ENCODE measurements around the gene PATL1.
"Not testable (repeated sequence)": the region's sequence is repeated elsewhere in the genome, so short reads cannot be mapped to it uniquely, and the experiment has no call there.

Gene PATL1

GRCh38 chr11:59667812-59668187, 1.0 kb downstream of the PATL1 start:
- no peaks in the 10 kb centered on the region for H3K27me3 ChIP-seq (ENCODE audit: insufficient read depth, low read length)
- no peak overlapping the region for H2AFZ ChIP-seq (ENCODE audit: low read depth, low read length)
- peaks cover 38% of the 10 kb centered on the region for H3K36me3 ChIP-seq (ENCODE audit: insufficient read depth, low read length)
- H3K9me3 ChIP-seq (ENCODE audit: low read length): no peaks in the 10 kb centered on the region
- peak overlapping the region; percentile 98 for H3K4me3 ChIP-seq (ENCODE audit: low read length)
- H3K4me1 ChIP-seq (ENCODE audit: insufficient read depth, low read length): peaks cover 15% of the 10 kb centered on the region

GRCh38 chr11:59666969-59667368, 1.9 kb downstream of the PATL1 start:
- Histone ChIP-seq H3K4me3 (ENCODE audit: low read length) (no peak overlapping the region), H3K4me1 (ENCODE audit: insufficient read depth, low read length) (peaks cover 15% of the 10 kb centered on the region), H3K36me3 (ENCODE audit: insufficient read depth, low read length) (peaks cover 44% of the 10 kb centered on the region), H3K27me3 (ENCODE audit: insufficient read depth, low read length) (no peaks in the 10 kb centered on the region), H3K9me3 (ENCODE audit: low read length) (no peaks in the 10 kb centered on the region), H2AFZ (ENCODE audit: low read depth, low read length) (no peak overlapping the region)

- Histone ChIP-seq H3K4me1 (ENCODE audit: insufficient read depth, low read length) (no peaks in the 10 kb centered on the region), H3K9me3 (ENCODE audit: low read length) (no peaks in the 10 kb centered on the region), H3K36me3 (ENCODE audit: insufficient read depth, low read length) (peaks cover 80% of the 10 kb centered on the region), H3K4me3 (ENCODE audit: low read length) (no peak overlapping the region), H2AFZ (ENCODE audit: low read depth, low read length) (no peak overlapping the region), H3K27me3 (ENCODE audit: insufficient read depth, low read length) (no peaks in the 10 kb centered on the region)
Observed at GRCh38 chr11:59660621-59661020, 8.2 kb downstream of the PATL1 start.

- no peak overlapping the region for H3K4me3 ChIP-seq (ENCODE audit: low read length)
- H3K9me3 ChIP-seq (ENCODE audit: low read length): no peaks in the 10 kb centered on the region
- H3K36me3 ChIP-seq (ENCODE audit: insufficient read depth, low read length): peaks cover 82% of the 10 kb centered on the region
Observed at GRCh38 chr11:59659981-59660380, 8.9 kb downstream of the PATL1 start.

GRCh38 chr11:59658036-59658435, 10.8 kb downstream of the PATL1 start:
- H3K27me3 ChIP-seq (ENCODE audit: insufficient read depth, low read length): no peaks in the 10 kb centered on the region
- H3K36me3 ChIP-seq (ENCODE audit: insufficient read depth, low read length): peaks cover 84% of the 10 kb centered on the region
- H3K4me3 ChIP-seq (ENCODE audit: low read length): no peak overlapping the region
- no peaks in the 10 kb centered on the region for H3K9me3 ChIP-seq (ENCODE audit: low read length)
- H3K4me1 ChIP-seq (ENCODE audit: insufficient read depth, low read length): no peaks in the 10 kb centered on the region
- H2AFZ ChIP-seq (ENCODE audit: low read depth, low read length): no peak overlapping the region

More at GRCh38 chr11:59659981-59660380, 8.9 kb downstream of the PATL1 start:
- H3K27me3 ChIP-seq (ENCODE audit: insufficient read depth, low read length): no peaks in the 10 kb centered on the region
- no peaks in the 10 kb centered on the region for H3K4me1 ChIP-seq (ENCODE audit: insufficient read depth, low read length)
- no peak overlapping the region for H2AFZ ChIP-seq (ENCODE audit: low read depth, low read length)

- H2AFZ ChIP-seq (ENCODE audit: low read depth, low read length): no peak overlapping the region
- H3K4me3 ChIP-seq (ENCODE audit: low read length): no peak overlapping the region
- peaks cover 90% of the 10 kb centered on the region for H3K36me3 ChIP-seq (ENCODE audit: insufficient read depth, low read length)
- H3K4me1 ChIP-seq (ENCODE audit: insufficient read depth, low read length): no peaks in the 10 kb centered on the region
- no peaks in the 10 kb centered on the region for H3K9me3 ChIP-seq (ENCODE audit: low read length)
- H3K27me3 ChIP-seq (ENCODE audit: insufficient read depth, low read length): no peaks in the 10 kb centered on the region
Observed at GRCh38 chr11:59654893-59655292, 13.9 kb downstream of the PATL1 start.

GRCh38 chr11:59647245-59647980, 21.4 kb downstream of the PATL1 start:
- H2AFZ ChIP-seq (ENCODE audit: low read depth, low read length): no peak overlapping the region
- peaks cover 88% of the 10 kb centered on the region for H3K36me3 ChIP-seq (ENCODE audit: insufficient read depth, low read length)

GRCh38 chr11:59644528-59644927, 24.3 kb downstream of the PATL1 start:
- no peaks in the 10 kb centered on the region for H3K4me1 ChIP-seq (ENCODE audit: insufficient read depth, low read length)
- H2AFZ ChIP-seq (ENCODE audit: low read depth, low read length): no peak overlapping the region
- no peaks in the 10 kb centered on the region for H3K27me3 ChIP-seq (ENCODE audit: insufficient read depth, low read length)
- peaks cover 85% of the 10 kb centered on the region for H3K36me3 ChIP-seq (ENCODE audit: insufficient read depth, low read length)
- H3K4me3 ChIP-seq (ENCODE audit: low read length): no peak overlapping the region
- H3K9me3 ChIP-seq (ENCODE audit: low read length): no peaks in the 10 kb centered on the region

More at GRCh38 chr11:59647245-59647980, 21.4 kb downstream of the PATL1 start:
- Histone ChIP-seq H3K9me3 (ENCODE audit: low read length) (no peaks in the 10 kb centered on the region), H3K27me3 (ENCODE audit: insufficient read depth, low read length) (no peaks in the 10 kb centered on the region), H3K4me1 (ENCODE audit: insufficient read depth, low read length) (no peaks in the 10 kb centered on the region), H3K4me3 (ENCODE audit: low read length) (no peak overlapping the region)

GRCh38 chr11:59643390-59643789, 25.4 kb downstream of the PATL1 start:
- Histone ChIP-seq H3K36me3 (ENCODE audit: insufficient read depth, low read length) (peaks cover 85% of the 10 kb centered on the region), H3K9me3 (ENCODE audit: low read length) (no peaks in the 10 kb centered on the region), H2AFZ (ENCODE audit: low read depth, low read length) (no peak overlapping the region)

GRCh38 chr11:59641156-59641555, 27.7 kb downstream of the PATL1 start:
- Histone ChIP-seq H3K4me3 (ENCODE audit: low read length) (no peak overlapping the region), H2AFZ (ENCODE audit: low read depth, low read length) (no peak overlapping the region), H3K27me3 (ENCODE audit: insufficient read depth, low read length) (no peaks in the 10 kb centered on the region), H3K4me1 (ENCODE audit: insufficient read depth, low read length) (no peaks in the 10 kb centered on the region), H3K9me3 (ENCODE audit: low read length) (no peaks in the 10 kb centered on the region), H3K36me3 (ENCODE audit: insufficient read depth, low read length) (peaks cover 82% of the 10 kb centered on the region)

More at GRCh38 chr11:59643390-59643789, 25.4 kb downstream of the PATL1 start:
- H3K27me3 ChIP-seq (ENCODE audit: insufficient read depth, low read length): no peaks in the 10 kb centered on the region
- no peak overlapping the region for H3K4me3 ChIP-seq (ENCODE audit: low read length)
- no peaks in the 10 kb centered on the region for H3K4me1 ChIP-seq (ENCODE audit: insufficient read depth, low read length)

- no peaks in the 10 kb centered on the region for H3K36me3 ChIP-seq (ENCODE audit: insufficient read depth, low read length)
- H3K9me3 ChIP-seq (ENCODE audit: low read length): no peaks in the 10 kb centered on the region
- H3K27me3 ChIP-seq (ENCODE audit: insufficient read depth, low read length): no peaks in the 10 kb centered on the region
- no peak overlapping the region for H3K4me3 ChIP-seq (ENCODE audit: low read length)
- no peaks in the 10 kb centered on the region for H3K4me1 ChIP-seq (ENCODE audit: insufficient read depth, low read length)
- H2AFZ ChIP-seq (ENCODE audit: low read depth, low read length): no peak overlapping the region
Observed at GRCh38 chr11:59630493-59630892, 38.3 kb downstream of the PATL1 start.

GRCh38 chr11:59629996-59630395, 38.8 kb downstream of the PATL1 start:
- Histone ChIP-seq H3K4me3 (ENCODE audit: low read length) (no peak overlapping the region), H2AFZ (ENCODE audit: low read depth, low read length) (no peak overlapping the region), H3K27me3 (ENCODE audit: insufficient read depth, low read length) (no peaks in the 10 kb centered on the region), H3K4me1 (ENCODE audit: insufficient read depth, low read length) (no peaks in the 10 kb centered on the region), H3K9me3 (ENCODE audit: low read length) (no peaks in the 10 kb centered on the region), H3K36me3 (ENCODE audit: insufficient read depth, low read length) (no peaks in the 10 kb centered on the region)

GRCh38 chr11:59626969-59627368, 41.9 kb downstream of the PATL1 start:
- H2AFZ ChIP-seq (ENCODE audit: low read depth, low read length); H3K9me3 ChIP-seq (ENCODE audit: low read length); H3K27me3 ChIP-seq (ENCODE audit: insufficient read depth, low read length): not testable (repeated sequence)

GRCh38 chr11:59625703-59626102, 43.1 kb downstream of the PATL1 start:
- no peak overlapping the region for H2AFZ ChIP-seq (ENCODE audit: low read depth, low read length)
- H3K27me3 ChIP-seq (ENCODE audit: insufficient read depth, low read length): no peaks in the 10 kb centered on the region
- no peaks in the 10 kb centered on the region for H3K36me3 ChIP-seq (ENCODE audit: insufficient read depth, low read length)
- no peaks in the 10 kb centered on the region for H3K4me1 ChIP-seq (ENCODE audit: insufficient read depth, low read length)
- no peaks in the 10 kb centered on the region for H3K9me3 ChIP-seq (ENCODE audit: low read length)
- H3K4me3 ChIP-seq (ENCODE audit: low read length): no peak overlapping the region

More at GRCh38 chr11:59626969-59627368, 41.9 kb downstream of the PATL1 start:
- not testable (repeated sequence) for H3K4me1 ChIP-seq (ENCODE audit: insufficient read depth, low read length); H3K4me3 ChIP-seq (ENCODE audit: low read length); H3K36me3 ChIP-seq (ENCODE audit: insufficient read depth, low read length)

All from neuron (in vitro differentiated cells).